Measurements from ENCODE around the gene ANKRD53. TPM values are rescaled to one million over a fixed set of nuclear protein-coding genes. Genes with fewer than 3 reads are reported as not detected.

ANKRD53 gene
- total RNA-seq, 2 donors from 2014 or later = 0.24 to 0.97 TPM

- Mint-ChIP-seq H3K27me3 (ENCODE audit: insufficient read depth) (peaks cover 12% of the 10 kb centered on the region), H3K36me3 (ENCODE audit: low read depth) (no peaks in the 10 kb centered on the region), H3K4me3 (no peak overlapping the region), H3K27ac (no peak overlapping the region), H3K9me3 (no peaks in the 10 kb centered on the region), H3K4me1 (peaks cover 12% of the 10 kb centered on the region)
- Histone ChIP-seq H3K4me1 (ENCODE audit: control insufficient read depth, insufficient read depth, low read length) (peaks cover 8% of the 10 kb centered on the region), H3K4me3 (ENCODE audit: low read length) (no peak overlapping the region), H3K9ac (ENCODE audit: extremely low read depth, low read length, poor library complexity, severe bottlenecking) (no peak overlapping the region), H3K36me3 (ENCODE audit: control insufficient read depth, insufficient read depth, low read length) (no peaks in the 10 kb centered on the region), H3K27ac (ENCODE audit: low read depth, low read length) (no peak overlapping the region), H3K27me3 (ENCODE audit: control insufficient read depth, insufficient read depth, low read length, poor library complexity, severe bottlenecking) (peaks cover 7% of the 10 kb centered on the region), H3K9me3 (ENCODE audit: control insufficient read depth, low read length) (no peaks in the 10 kb centered on the region)
- peak; percentile 91 for DNase-seq
- peak; percentile 93 for TF ChIP-seq CTCF (conservative IDR thresholded peaks at IDR 0.05)
- WGBS, 2 experiments (ENCODE audit: insufficient coverage in 1 of 2, insufficient read length in 1 of 2) = 38 to 40% methylated on average over 9 to 21 of the region's 21 CpGs
Measured at GRCh38 chr2:71000780-71001591, 22.6 kb downstream of the ANKRD53 start.

GRCh38 chr2:71001592-71001927, 23.1 kb downstream of the ANKRD53 start:
- Mint-ChIP-seq H3K36me3 (ENCODE audit: low read depth) (no peaks in the 10 kb centered on the region), H3K27ac (peak overlapping the region; percentile 24), H3K4me3 (peak overlapping the region; percentile 30), H3K9me3 (no peaks in the 10 kb centered on the region), H3K27me3 (ENCODE audit: insufficient read depth) (peaks cover 12% of the 10 kb centered on the region), H3K4me1 (peaks cover 12% of the 10 kb centered on the region)
- WGBS, 2 experiments (ENCODE audit: insufficient coverage in 1 of 2, insufficient read length in 1 of 2) = 85% methylated on average over 3 of the region's 5 CpGs; no CpG with 5 or more reads in 1 of the 2 experiments
- Histone ChIP-seq H3K9me3 (ENCODE audit: control insufficient read depth, low read length) (no peaks in the 10 kb centered on the region), H3K9ac (ENCODE audit: extremely low read depth, low read length, poor library complexity, severe bottlenecking) (no peak overlapping the region), H3K4me3 (ENCODE audit: low read length) (no peak overlapping the region), H3K36me3 (ENCODE audit: control insufficient read depth, insufficient read depth, low read length) (no peaks in the 10 kb centered on the region), H3K4me1 (ENCODE audit: control insufficient read depth, insufficient read depth, low read length) (peaks cover 8% of the 10 kb centered on the region), H3K27me3 (ENCODE audit: control insufficient read depth, insufficient read depth, low read length, poor library complexity, severe bottlenecking) (peaks cover 7% of the 10 kb centered on the region), H3K27ac (ENCODE audit: low read depth, low read length) (peak overlapping the region; percentile 24)
- no peak for TF ChIP-seq CTCF (conservative IDR thresholded peaks at IDR 0.05)
- DNase-seq = no peak

GRCh38 chr2:71001981-71002570, 23.6 kb downstream of the ANKRD53 start:
- Mint-ChIP-seq H3K27me3 (ENCODE audit: insufficient read depth) (peaks cover 14% of the 10 kb centered on the region), H3K4me1 (peaks cover 12% of the 10 kb centered on the region), H3K36me3 (ENCODE audit: low read depth) (no peaks in the 10 kb centered on the region), H3K9me3 (no peaks in the 10 kb centered on the region), H3K4me3 (peak overlapping the region; percentile 30), H3K27ac (peak overlapping the region; percentile 24)
- peaks cover 7% of the 10 kb centered on the region for H3K27me3 ChIP-seq (ENCODE audit: control insufficient read depth, insufficient read depth, low read length, poor library complexity, severe bottlenecking)
- WGBS, 2 experiments (ENCODE audit: insufficient coverage in 1 of 2, insufficient read length in 1 of 2) = 8 to 17% methylated on average over 7 to 10 of the region's 11 CpGs
- H3K9ac ChIP-seq (ENCODE audit: extremely low read depth, low read length, poor library complexity, severe bottlenecking) = no peak overlapping the region
- H3K4me3 ChIP-seq (ENCODE audit: low read length) = no peak overlapping the region
- no peaks in the 10 kb centered on the region for H3K36me3 ChIP-seq (ENCODE audit: control insufficient read depth, insufficient read depth, low read length)
- H3K4me1 ChIP-seq (ENCODE audit: control insufficient read depth, insufficient read depth, low read length) = peaks cover 8% of the 10 kb centered on the region
- peak; percentile 90 for DNase-seq
- no peaks in the 10 kb centered on the region for H3K9me3 ChIP-seq (ENCODE audit: control insufficient read depth, low read length)
- H3K27ac ChIP-seq (ENCODE audit: low read depth, low read length) = peak overlapping the region; percentile 24
- TF ChIP-seq CTCF (conservative IDR thresholded peaks at IDR 0.05) = no peak

All from endodermal cell (in vitro differentiated cells).